ENCODE results near the gene SEZ6L.

DNA sequence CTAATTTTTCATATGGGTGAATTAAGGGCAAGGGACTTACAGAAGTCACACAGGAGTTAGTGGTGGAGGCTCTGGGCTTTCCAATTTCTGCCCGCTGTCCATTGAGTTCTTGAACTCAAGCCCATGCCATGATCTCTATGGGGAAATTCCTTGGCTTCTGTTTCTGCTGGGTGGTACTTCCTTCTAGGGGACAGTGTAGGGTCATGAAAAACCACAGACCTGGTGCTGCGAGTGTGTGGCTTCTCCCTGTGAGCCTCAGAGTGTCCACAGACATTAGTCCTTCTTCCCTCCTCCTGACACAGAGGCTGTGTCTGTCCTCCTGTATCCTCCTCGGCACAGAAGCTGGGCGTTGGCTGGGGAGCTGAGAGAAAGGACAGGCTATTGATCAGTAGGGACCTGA is 6.3 kb upstream of the SEZ6L start:
- TF ChIP-seq, protein P1, sequence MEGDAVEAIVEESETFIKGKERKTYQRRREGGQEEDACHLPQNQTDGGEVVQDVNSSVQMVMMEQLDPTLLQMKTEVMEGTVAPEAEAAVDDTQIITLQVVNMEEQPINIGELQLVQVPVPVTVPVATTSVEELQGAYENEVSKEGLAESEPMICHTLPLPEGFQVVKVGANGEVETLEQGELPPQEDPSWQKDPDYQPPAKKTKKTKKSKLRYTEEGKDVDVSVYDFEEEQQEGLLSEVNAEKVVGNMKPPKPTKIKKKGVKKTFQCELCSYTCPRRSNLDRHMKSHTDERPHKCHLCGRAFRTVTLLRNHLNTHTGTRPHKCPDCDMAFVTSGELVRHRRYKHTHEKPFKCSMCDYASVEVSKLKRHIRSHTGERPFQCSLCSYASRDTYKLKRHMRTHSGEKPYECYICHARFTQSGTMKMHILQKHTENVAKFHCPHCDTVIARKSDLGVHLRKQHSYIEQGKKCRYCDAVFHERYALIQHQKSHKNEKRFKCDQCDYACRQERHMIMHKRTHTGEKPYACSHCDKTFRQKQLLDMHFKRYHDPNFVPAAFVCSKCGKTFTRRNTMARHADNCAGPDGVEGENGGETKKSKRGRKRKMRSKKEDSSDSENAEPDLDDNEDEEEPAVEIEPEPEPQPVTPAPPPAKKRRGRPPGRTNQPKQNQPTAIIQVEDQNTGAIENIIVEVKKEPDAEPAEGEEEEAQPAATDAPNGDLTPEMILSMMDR (IDR thresholded peaks at IDR 0.05), result no peak
- no peak for TF ChIP-seq POLR2A (IDR thresholded peaks at IDR 0.05; ENCODE audit: low read depth)
- TF ChIP-seq EP300 (IDR thresholded peaks at IDR 0.05), result no peak
- no peak for TF ChIP-seq POLR2AphosphoS5 (IDR thresholded peaks at IDR 0.05)
